Globus pallidus (tissue), 1 donor: ENCODE measurements around the gene RALA.
"Not testable (repeated sequence)": the region's sequence is repeated elsewhere in the genome, so short reads cannot be mapped to it uniquely, and the experiment has no call there.

Experiments used
- DNase-seq: peaks from one replicate; pipeline ENCODE4 v3.0.0-alpha.2; 2015; ENCODE audit warnings: low spot score

Gene RALA

GRCh38 chr7:39686261-39686924 lies 63.0 kb downstream of the RALA start:
- no peak for DNase-seq

- no peak for DNase-seq
Measured at GRCh38 chr7:39688611-39689480, 65.5 kb downstream of the RALA start.

- DNase-seq, result no peak
Measured at GRCh38 chr7:39691821-39692220, 68.4 kb downstream of the RALA start.

GRCh38 chr7:39693086-39693485 lies 69.7 kb downstream of the RALA start:
- not testable (repeated sequence) for DNase-seq

GRCh38 chr7:39693812-39694211 lies 70.4 kb downstream of the RALA start:
- DNase-seq, result no peak

- no peak for DNase-seq
Measured at GRCh38 chr7:39695852-39696586, 72.6 kb downstream of the RALA start.

- no peak for DNase-seq
Measured at GRCh38 chr7:39696631-39697030, 73.3 kb downstream of the RALA start.

- DNase-seq, result no peak
Measured at GRCh38 chr7:39697483-39697882, 74.1 kb downstream of the RALA start.

- no peak for DNase-seq
Measured at GRCh38 chr7:39700165-39700564, 76.8 kb downstream of the RALA start.

- DNase-seq, result peak; percentile 15
Measured at GRCh38 chr7:39700932-39701331, 77.6 kb downstream of the RALA start.

- no peak for DNase-seq
Measured at GRCh38 chr7:39702133-39702532, 78.8 kb downstream of the RALA start.

GRCh38 chr7:39703144-39703543 lies 79.8 kb downstream of the RALA start:
- DNase-seq, result no peak

GRCh38 chr7:39709029-39709428 lies 85.7 kb downstream of the RALA start:
- DNase-seq, result no peak

- DNase-seq, result peak; percentile 5
Measured at GRCh38 chr7:39709768-39710311, 86.5 kb downstream of the RALA start.

GRCh38 chr7:39712751-39713150 lies 89.4 kb downstream of the RALA start:
- no peak for DNase-seq

GRCh38 chr7:39714447-39715091 lies 91.2 kb downstream of the RALA start:
- DNase-seq, result no peak

- no peak for DNase-seq
Measured at GRCh38 chr7:39720586-39720985, 97.2 kb downstream of the RALA start.

GRCh38 chr7:39721345-39721744 lies 98.0 kb downstream of the RALA start:
- DNase-seq, result no peak

GRCh38 chr7:39721919-39722597 lies 98.7 kb downstream of the RALA start:
- DNase-seq, result no peak

- no peak for DNase-seq
Measured at GRCh38 chr7:39727231-39728012, 104.0 kb downstream of the RALA start.
